Activated CD8-positive, alpha-beta memory T cell treated with anti-CD3 and anti-CD28 coated beads for 48 hours (primary cell): ENCODE measurements around the gene CHIC2.

ENCODE experiments used
- DNase-seq, 3 experiments: peaks; one replicate each; pipeline ENCODE4 v3.0.0-alpha.2; 2020; ENCODE audit warnings: low read depth in 2 of 3, low spot score in 2 of 3

The CHIC2 gene

GRCh38 chr4:54014666-54015160 is 49.7 kb downstream of the CHIC2 start:
- DNase-seq, result no peak

- no peak for DNase-seq
Measured at GRCh38 chr4:54011201-54011600, 53.2 kb downstream of the CHIC2 start.

DNA sequence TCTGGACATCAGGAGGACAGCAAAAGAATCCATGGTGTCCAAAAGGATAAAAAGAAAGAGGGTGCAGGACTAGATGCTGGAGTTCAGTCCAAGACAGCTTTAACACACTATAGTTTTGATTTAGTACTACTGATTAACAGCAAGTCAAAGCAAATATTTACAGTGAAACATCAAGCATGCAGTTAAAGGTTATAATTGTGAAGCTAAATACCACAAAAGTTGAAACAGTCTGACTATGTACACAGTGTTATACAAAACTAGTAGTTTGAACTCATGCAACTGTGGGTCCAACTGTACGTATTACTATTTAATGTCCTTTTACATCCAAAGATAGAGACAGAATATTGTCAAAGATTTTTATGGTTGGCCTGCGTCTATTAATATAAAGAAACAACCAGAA is 57.6 kb downstream of the CHIC2 start:
- no peak for DNase-seq

- no peak for DNase-seq
Measured at GRCh38 chr4:54005475-54005874, 58.9 kb downstream of the CHIC2 start.

- DNase-seq, result no peak
Measured at GRCh38 chr4:54004463-54004862, 59.9 kb downstream of the CHIC2 start.

GRCh38 chr4:54001668-54002365 is 62.6 kb downstream of the CHIC2 start:
- no peak for DNase-seq

DNA sequence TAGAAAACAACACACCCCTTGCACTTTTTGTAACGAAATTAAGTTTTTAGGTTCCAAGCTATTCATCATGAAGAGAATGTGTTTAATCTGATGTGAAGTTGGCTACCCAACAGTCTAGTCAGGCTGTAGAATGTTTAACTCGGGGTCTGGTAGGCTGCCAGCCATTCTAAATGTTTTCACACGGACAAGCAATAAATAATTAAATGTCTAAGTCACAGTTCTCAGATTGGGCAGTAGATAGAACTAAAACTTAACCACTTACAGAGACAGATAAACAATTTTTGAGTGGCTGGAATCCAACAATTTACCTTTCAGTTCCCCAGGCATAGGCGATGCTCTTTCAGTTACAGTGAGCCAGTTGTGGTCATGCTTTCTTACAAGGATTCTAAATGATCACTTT is 66.5 kb downstream of the CHIC2 start:
- no peak for DNase-seq

GRCh38 chr4:53994382-53995102 is 69.9 kb downstream of the CHIC2 start:
- DNase-seq, result no peak

DNA sequence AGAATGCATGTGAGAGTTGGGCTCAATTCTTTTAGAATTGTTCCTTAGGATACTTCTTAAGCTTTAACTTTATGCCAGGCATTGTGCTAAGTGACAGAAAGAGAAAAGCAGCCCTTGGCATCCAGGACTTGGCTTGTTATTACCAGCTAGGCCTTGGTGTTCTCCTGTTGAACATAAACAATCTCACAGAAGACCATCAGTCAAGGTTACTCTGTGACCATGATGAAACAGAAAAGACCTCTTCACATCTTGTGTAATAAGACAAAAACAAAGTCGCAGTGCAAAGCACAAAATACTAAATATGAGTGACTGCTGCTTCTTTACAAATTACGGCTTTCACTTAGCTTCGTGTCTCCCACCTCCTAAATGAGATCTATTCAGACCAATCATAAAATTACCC is 71.6 kb downstream of the CHIC2 start:
- no peak for DNase-seq

- DNase-seq, result no peak
Measured at GRCh38 chr4:53991821-53992220, 72.6 kb downstream of the CHIC2 start.

GRCh38 chr4:53990641-53991040 is 73.8 kb downstream of the CHIC2 start:
- DNase-seq, result no peak

DNA sequence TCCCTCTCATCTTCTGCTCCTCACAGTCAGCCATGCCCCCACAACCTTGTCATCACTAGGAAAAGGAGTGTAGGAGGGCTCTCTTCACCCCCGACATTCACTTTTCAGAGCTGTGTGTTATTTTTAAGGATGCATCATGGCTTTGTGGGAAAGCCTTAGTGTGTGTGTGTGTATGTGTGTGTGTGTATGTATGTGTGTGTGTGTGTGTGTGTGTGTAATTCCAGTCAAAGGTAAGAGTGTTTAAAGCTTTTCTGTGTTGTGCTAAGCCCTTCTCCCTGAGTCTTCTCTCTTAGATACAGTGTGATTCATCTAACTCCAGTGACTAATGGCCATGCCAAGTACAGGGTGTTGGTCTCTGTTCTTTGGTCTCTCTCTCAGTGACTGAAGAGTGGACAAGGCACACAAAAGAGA is 76.6 kb downstream of the CHIC2 start:
- no peak for DNase-seq

DNA sequence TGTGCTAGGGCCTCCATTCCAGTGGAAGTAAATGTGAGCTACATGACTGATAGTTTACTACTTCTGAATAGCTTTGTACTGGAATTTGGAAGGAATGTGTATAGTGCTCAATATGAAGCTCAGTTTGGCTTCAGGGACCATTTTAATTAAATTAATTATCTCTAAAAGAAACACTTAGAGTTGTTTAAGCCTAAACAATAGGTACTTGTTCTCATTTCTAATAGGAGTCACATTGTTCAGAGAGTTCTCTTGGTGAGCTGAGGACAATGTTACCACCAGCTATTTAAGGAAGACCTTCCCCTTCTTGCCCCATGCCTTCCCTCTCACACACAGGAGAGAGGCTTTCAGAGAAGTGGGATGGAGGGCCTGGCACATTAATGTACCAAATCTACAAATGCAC is 78.3 kb downstream of the CHIC2 start:
- no peak for DNase-seq

DNA sequence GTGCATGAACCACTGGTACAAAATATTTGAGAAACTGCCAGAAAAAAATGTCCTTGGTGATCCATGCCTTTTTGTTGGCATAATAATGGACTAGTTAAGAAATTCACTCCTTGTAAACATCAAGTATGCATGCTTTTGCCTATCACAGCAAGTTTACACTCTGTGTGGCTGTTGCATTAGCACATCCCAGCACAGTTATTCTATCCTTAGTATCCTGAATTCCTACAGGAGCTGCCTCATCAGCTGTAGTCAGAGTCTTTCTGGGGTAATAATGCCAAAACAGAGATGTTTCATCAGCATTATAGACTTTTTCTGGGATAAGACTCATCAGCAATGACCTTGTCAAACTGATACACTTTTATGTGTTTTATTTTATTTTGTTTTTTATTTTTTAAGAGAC is 82.8 kb downstream of the CHIC2 start:
- DNase-seq, result no peak

- DNase-seq, result no peak
Measured at GRCh38 chr4:53981066-53981465, 83.3 kb downstream of the CHIC2 start.

- DNase-seq, result no peak
Measured at GRCh38 chr4:53974561-53974960, 89.8 kb downstream of the CHIC2 start.

- no peak for DNase-seq
Measured at GRCh38 chr4:53967986-53968385, 96.4 kb downstream of the CHIC2 start.

DNA sequence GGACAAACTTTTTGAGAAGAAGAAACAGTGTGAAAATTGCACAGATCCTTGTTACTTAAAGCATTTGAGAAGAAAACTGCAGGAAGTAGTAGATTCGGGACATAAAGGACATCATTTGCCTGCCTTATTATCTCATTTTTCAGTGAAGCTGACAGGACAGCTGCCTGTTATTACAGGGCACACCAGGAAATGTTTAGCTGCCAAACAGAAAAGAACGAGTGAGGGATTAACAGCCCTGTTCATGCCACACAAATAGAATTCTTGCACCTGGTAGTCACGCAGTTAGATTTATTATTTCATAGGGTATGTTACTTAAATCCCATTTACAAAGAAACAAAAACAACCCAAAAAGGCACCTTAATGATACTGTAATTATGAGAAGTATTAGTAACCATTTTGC is 100.6 kb downstream of the CHIC2 start:
- no peak for DNase-seq

GRCh38 chr4:53963336-53963735 is 101.1 kb downstream of the CHIC2 start:
- DNase-seq, result no peak

- no peak for DNase-seq
Measured at GRCh38 chr4:53962516-53963225, 101.7 kb downstream of the CHIC2 start.

DNA sequence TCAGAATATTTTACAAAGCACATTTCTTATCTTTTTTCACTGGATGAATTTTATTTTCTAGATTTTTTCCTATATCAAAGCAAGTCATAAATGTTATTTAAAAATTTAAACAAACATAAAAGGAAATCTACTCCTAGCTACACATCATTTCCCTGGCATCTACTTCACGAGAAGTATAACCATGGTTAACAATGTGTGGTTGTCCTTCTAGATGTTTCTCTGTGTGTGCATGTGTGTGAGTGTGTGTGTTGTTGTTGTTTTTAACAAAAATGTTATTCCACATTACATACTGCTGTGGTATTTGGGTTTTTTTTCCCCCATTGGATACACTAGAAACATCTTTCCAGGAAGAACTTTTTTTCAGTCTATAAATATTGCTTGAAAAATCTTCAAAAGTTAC is 103.1 kb downstream of the CHIC2 start:
- no peak for DNase-seq

DNA sequence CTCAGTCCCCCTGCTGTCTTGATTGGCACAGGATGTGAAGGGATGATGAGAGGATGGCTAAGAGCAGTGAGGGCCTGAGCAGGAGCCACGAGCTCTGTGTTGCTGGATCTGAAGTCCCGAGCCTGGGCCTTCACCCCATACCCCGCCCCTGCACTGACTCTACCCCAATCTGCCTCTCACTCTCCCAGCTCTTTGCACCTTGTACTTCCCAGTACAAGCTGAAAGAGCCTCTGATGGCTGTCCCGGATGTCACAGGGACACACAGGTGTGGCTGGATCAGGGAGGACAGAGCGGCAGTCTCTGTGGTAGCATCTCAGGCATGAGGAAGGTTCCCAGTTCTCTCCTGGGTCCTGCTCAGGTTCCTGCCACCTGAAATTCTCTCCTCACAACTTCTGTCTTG is 103.6 kb downstream of the CHIC2 start:
- no peak for DNase-seq
